Endothelial cell of umbilical vein (primary cell): ENCODE data around the gene TEP1. TPM values are rescaled to one million over a fixed set of nuclear protein-coding genes. Genes with fewer than 3 reads are reported as not detected.

Source experiments
- BruUV-seq: library from RNA; stranded (reverse); fragments of 400-500 nt; replicated peaks from 2 replicates; lab custom pipeline; 2021; lab: Mats Ljungman, UMichigan
- CTCF ChIA-PET: fragments of 300-600, 350-600 bp; sonication (Branson Sonifier 250); formaldehyde crosslinking; loops from one replicate; lab custom pipeline; 2021; ENCODE audit warnings: antibody characterized with exemption, inconsistent platforms; lab: Charles Lee
- POLR2A ChIA-PET: fragments of 300-600, 350-600 bp; sonication (Branson Sonifier 250); formaldehyde crosslinking; loops from one replicate; lab custom pipeline; 2021; ENCODE audit warnings: antibody characterized with exemption, inconsistent platforms; lab: Charles Lee
- DNase-seq: peaks from one replicate; pipeline ENCODE4 v3.0.0-alpha.2; 2011; ENCODE audit warnings: low read depth, low spot score
- FAIRE-seq: peaks from 2 replicates; lab custom pipeline; 2011; peaks lifted over from hg19 to GRCh38; lab: Jason Lieb, UNC
- H2AFZ ChIP-seq: 2 replicates; pipeline ENCODE4 v1.6.0; 2012; ENCODE audit warnings: low read depth, low read length, control low read depth, inconsistent platforms
- H3K27ac ChIP-seq: 2 replicates; pipeline ENCODE4 v1.5.1; 2011; ENCODE audit warnings: low read depth, mild to moderate bottlenecking, control low read depth, low read length, moderate library complexity; ENCODE audit not compliant: insufficient read depth
- H3K27me3 ChIP-seq, 2 experiments: 2 replicates each; pipeline versions ENCODE4 v1.6.0 to v1.6.1; 2011; ENCODE audit warnings: low read length in 2 of 2, mixed read lengths in 1 of 2; ENCODE audit not compliant: control insufficient read depth in 2 of 2, insufficient read depth in 2 of 2
- H3K36me3 ChIP-seq, 2 experiments: 2 replicates in 1 of 2; 3 replicates in 1 of 2; pipeline ENCODE4 v1.5.1; 2011; ENCODE audit warnings: low read length in 2 of 2, mild to moderate bottlenecking in 1 of 2, moderate library complexity in 1 of 2; ENCODE audit not compliant: control insufficient read depth in 2 of 2, insufficient read depth in 2 of 2; ENCODE audit errors: extremely low read depth in 1 of 2
- H3K4me1 ChIP-seq: 3 replicates; pipeline ENCODE4 v1.5.1; 2011; ENCODE audit warnings: mild to moderate bottlenecking, low read length; ENCODE audit not compliant: control insufficient read depth, insufficient read depth; ENCODE audit errors: extremely low read depth
- H3K4me2 ChIP-seq: 2 replicates; pipeline ENCODE4 v1.6.1; 2011; ENCODE audit warnings: low read length, control low read depth, mixed read lengths; ENCODE audit not compliant: insufficient read depth
- H3K4me3 ChIP-seq, 3 experiments: fragments of 200-600 bp in 1 of 3; sonication (generic), shearing (Covaris generic) in 1 of 3; replicated peaks in 1 of 3; 2 replicates each; pipeline ENCODE4 v1.5.1; 2011 to 2016; ENCODE audit warnings: control low read depth in 3 of 3, low read length in 3 of 3, mild to moderate bottlenecking in 2 of 3, inconsistent platforms in 1 of 3, low read depth in 1 of 3, moderate library complexity in 1 of 3; ENCODE audit not compliant: insufficient read depth in 1 of 3
- H3K79me2 ChIP-seq: 2 replicates; pipeline ENCODE4 v1.6.0; 2012; ENCODE audit warnings: low read length, inconsistent platforms; ENCODE audit not compliant: control insufficient read depth, insufficient read depth
- H3K9ac ChIP-seq: replicated peaks from 2 replicates; pipeline ENCODE3; 2011; ENCODE audit warnings: low read length, control low read depth; ENCODE audit not compliant: insufficient read depth; ENCODE audit errors: extremely low read depth
- H3K9me1 ChIP-seq: replicated peaks from 3 replicates; pipeline ENCODE4 v1.6.0; 2011; ENCODE audit warnings: mild to moderate bottlenecking, low read length; ENCODE audit not compliant: control insufficient read depth, insufficient read depth; ENCODE audit errors: extremely low read depth
- H3K9me3 ChIP-seq: replicated peaks from 2 replicates; pipeline ENCODE4 v1.5.1; 2012; ENCODE audit warnings: low read length, inconsistent platforms; ENCODE audit not compliant: control insufficient read depth, insufficient read depth
- H4K20me1 ChIP-seq: replicated peaks from 2 replicates; pipeline ENCODE3; 2011; ENCODE audit warnings: mild to moderate bottlenecking, low read length; ENCODE audit not compliant: control insufficient read depth, insufficient read depth; ENCODE audit errors: extremely low read depth
- EZH2 ChIP-seq: IDR thresholded peaks from 2 replicates; pipeline ENCODE4 v1.6.1; 2012; ENCODE audit warnings: borderline replicate concordance, low read depth, mild to moderate bottlenecking, moderate library complexity, low read length, inconsistent platforms; ENCODE audit not compliant: severe bottlenecking
- MAX ChIP-seq: IDR thresholded peaks from 2 replicates; pipeline ENCODE4 v1.6.1; 2011; ENCODE audit not compliant: insufficient read depth, insufficient read length
- POLR2AphosphoS5 ChIP-seq: IDR thresholded peaks from 2 replicates; pipeline ENCODE4 v1.6.1; 2012; ENCODE audit warnings: low read depth, mild to moderate bottlenecking, control low read depth, low read length, moderate library complexity; ENCODE audit not compliant: insufficient read depth
- dilution Hi-C: fragments of 300-500 bp; cut with MboI; formaldehyde crosslinking; loops from one replicate; pipeline ENCODE4 v1.15.0; 2019; ENCODE audit warnings: low sequenced_read_pairs; ENCODE audit not compliant: extremely low pct_ligation_motif_present
- intact Hi-C: fragments of 100-400 bp; cut with micrococcal nuclease; formaldehyde crosslinking; loops from one replicate; pipeline ENCODE4 v1.10.0; 2022
- polyA plus RNA-seq, 4 experiments: library from polyadenylated mRNA; depleted of rRNA in 3 of 4; stranded (reverse) in 3 of 4; unstranded in 1 of 4; fragments of >200 nt; gene quantifications; 2 replicates each; pipeline versions ENCODE4 v1.2.1 to v1.2.3, GENCODE V29; 2011 to 2012; ENCODE audit warnings: missing spikeins in 1 of 4
- total RNA-seq: library from RNA; stranded (reverse); gene quantifications from 2 replicates; pipeline ENCODE4 v1.2.3, GENCODE V29; 2021

The TEP1 gene
- total and polyA plus RNA-seq, 2 donors (not counting 3 experiments of a cell fraction or from before 2014, with no cell fraction given): 19.6 to 44.6 TPM

DNA sequence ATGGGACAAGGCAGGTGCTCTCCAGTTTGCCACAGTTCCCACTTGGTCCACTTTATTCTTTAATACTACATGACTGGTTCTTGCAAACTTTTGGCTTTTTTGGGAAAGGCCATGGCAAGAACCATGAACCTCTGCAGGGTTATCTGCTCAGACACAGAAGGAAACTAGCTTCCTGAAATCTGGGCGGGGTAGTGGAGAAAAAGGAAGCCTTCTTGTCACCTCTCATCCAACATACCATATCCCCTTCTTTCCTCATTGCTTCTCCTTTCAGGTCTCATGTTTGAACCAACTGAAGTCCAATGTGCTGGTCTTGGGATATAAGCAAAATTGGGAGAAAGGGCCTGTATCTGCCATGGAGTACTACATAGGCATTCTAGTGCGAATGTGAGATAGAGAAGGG, 28.2 kb upstream of the TEP1 start:
- no peak overlapping the region for H2AFZ ChIP-seq
- dilution Hi-C loops (no loop called here), intact Hi-C loops (no loop called here)
- no peak overlapping the region for H3K4me2 ChIP-seq
- H3K36me3 ChIP-seq: peaks cover under 1 to 3% of the 10 kb centered on the region in 2 experiments
- DNase-seq (no peak), FAIRE-seq (no peak)
- CTCF ChIA-PET: interaction anchor here (1.3 kb wide), 1 partner anchor 26 kb away, joined by 7 read pairs; no protein-coding TSS in a partner anchor
- H3K4me1 ChIP-seq: peaks cover 8% of the 10 kb centered on the region
- H3K27ac ChIP-seq: no peak overlapping the region
- H4K20me1 ChIP-seq: no peaks in the 10 kb centered on the region
- peaks cover 2% of the 10 kb centered on the region in 2 experiments for H3K27me3 ChIP-seq
- H3K9me3 ChIP-seq: no peaks in the 10 kb centered on the region
- H3K9me1 ChIP-seq: no peaks in the 10 kb centered on the region
- TF ChIP-seq POLR2AphosphoS5: no peak
- BruUV-seq: no TSS peak
- no peak overlapping the region for H3K4me3 ChIP-seq
- POLR2A ChIA-PET: no interaction called here
- no peaks in the 10 kb centered on the region for H3K79me2 ChIP-seq
- no peak overlapping the region for H3K9ac ChIP-seq

- Histone ChIP-seq H3K27ac (no peak overlapping the region), H3K4me1 (peaks cover 8% of the 10 kb centered on the region), H3K4me2 (no peak overlapping the region), H4K20me1 (no peaks in the 10 kb centered on the region), H3K9ac (no peak overlapping the region), H3K9me3 (no peaks in the 10 kb centered on the region), H2AFZ (no peak overlapping the region), H3K79me2 (no peaks in the 10 kb centered on the region), H3K27me3 (peaks cover 2 to 3% of the 10 kb centered on the region in 2 experiments), H3K4me3 (no peak overlapping the region), H3K9me1 (no peaks in the 10 kb centered on the region), H3K36me3 (no peaks in the 10 kb centered on the region)
- POLR2A ChIA-PET: interaction anchor here (0.6 kb wide), 1 partner anchor 66 kb away, joined by 4 read pairs; no protein-coding TSS in a partner anchor
- TF ChIP-seq POLR2AphosphoS5: no peak
- TF ChIP-seq EZH2: no peak
- TF ChIP-seq MAX: no peak
- FAIRE-seq (peak; percentile 76), DNase-seq (peak; percentile 75)
- CTCF ChIA-PET: no interaction called here
- intact Hi-C loops (no loop called here), dilution Hi-C loops (no loop called here)
- no TSS peak for BruUV-seq
Observed at GRCh38 chr14:20440882-20441281, 27.6 kb upstream of the TEP1 start.
